Hepatic stellate cell (primary cell): ENCODE data around the gene NDUFA13.
"Not testable (repeated sequence)": the region's sequence is repeated elsewhere in the genome, so short reads cannot be mapped to it uniquely, and the experiment has no call there.

Experiments used
- DNase-seq: peaks from one replicate; pipeline ENCODE4 v3.0.0; 2011; ENCODE audit warnings: low spot score

Gene NDUFA13

GRCh38 chr19:19515642-19516519 lies at the start of gene NDUFA13:
Gene NDUFA13 (plus strand): TSS chr19:19516225. CDS start chr19:19516239, 14 bp downstream.
- DNase-seq = peak; percentile 94

- DNase-seq = no peak
These were observed 47.5 kb upstream of the NDUFA13 start for GRCh38 chr19:19468424-19469050.

- no peak for DNase-seq
These were observed 45.4 kb upstream of the NDUFA13 start for GRCh38 chr19:19470579-19470978.

DNA sequence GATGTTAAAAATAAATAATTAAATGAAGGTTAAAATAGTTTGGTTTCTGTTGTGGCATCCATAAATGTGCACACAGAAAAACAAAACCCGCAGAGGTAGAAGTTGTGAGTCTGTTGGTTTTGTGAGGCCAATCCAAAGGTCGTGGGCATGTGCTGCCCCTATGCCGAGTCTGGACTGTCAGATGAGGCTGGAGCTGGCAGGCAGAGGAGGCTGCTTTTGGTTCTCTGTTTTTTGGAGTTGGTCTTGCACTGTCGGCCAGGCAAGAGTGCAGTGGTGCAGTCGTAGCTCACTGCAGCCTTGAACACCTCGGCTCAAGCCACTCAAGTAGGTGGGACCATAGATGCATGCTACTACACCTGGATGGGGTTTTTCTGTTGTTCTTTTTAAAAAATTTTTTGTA lies 44.3 kb upstream of the NDUFA13 start:
- DNase-seq = no peak

GRCh38 chr19:19472106-19472505 lies 43.9 kb upstream of the NDUFA13 start:
- DNase-seq = not testable (repeated sequence)

GRCh38 chr19:19475015-19475765 lies 40.8 kb upstream of the NDUFA13 start:
- no peak for DNase-seq

DNA sequence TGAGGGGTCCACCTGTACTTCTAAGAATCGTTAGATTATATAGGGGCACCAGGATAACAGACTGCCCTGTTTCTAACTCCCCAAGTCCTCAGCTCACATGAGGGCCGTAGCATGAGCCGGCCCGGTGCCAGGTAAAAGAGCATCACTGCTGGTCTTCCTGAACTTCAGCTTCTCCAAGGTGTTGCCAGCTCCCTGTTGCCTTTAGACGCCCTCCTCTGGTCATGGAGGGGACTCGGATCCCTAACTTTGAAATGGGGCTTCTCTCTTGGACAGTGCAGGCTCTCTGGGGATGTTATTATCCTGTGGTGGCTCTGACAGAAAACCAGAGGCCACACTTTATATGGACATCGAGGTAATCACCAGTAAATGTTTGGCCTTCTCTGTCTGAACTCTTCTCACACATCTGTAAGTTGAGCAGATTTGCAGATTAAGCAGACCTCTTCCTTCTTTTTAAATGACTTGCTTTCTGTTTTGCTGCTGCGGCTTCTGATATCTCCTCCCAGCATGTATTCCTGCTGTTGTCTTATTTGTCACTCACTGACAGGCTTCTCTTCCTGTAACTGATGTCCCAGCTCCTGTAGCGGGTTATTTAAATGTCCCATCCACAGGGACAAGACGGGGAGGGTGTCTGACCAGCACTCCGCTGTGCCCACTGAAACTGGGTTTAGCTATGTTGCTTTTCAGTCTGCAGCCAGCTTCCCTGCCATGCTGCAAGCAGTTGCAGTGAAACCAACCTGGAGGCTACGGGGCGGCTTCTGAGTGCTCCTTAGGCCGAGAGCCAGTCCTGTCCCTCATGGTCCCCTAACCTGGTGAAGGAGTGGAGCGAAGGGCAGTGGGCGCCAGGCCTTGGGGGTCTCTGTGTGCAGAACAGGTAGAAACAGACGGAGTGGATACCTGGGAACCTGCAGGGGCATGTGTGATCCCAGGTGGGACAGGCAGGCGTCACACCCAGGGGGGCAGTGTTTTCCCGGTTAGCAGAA lies 39.9 kb upstream of the NDUFA13 start:
- DNase-seq = no peak

DNA sequence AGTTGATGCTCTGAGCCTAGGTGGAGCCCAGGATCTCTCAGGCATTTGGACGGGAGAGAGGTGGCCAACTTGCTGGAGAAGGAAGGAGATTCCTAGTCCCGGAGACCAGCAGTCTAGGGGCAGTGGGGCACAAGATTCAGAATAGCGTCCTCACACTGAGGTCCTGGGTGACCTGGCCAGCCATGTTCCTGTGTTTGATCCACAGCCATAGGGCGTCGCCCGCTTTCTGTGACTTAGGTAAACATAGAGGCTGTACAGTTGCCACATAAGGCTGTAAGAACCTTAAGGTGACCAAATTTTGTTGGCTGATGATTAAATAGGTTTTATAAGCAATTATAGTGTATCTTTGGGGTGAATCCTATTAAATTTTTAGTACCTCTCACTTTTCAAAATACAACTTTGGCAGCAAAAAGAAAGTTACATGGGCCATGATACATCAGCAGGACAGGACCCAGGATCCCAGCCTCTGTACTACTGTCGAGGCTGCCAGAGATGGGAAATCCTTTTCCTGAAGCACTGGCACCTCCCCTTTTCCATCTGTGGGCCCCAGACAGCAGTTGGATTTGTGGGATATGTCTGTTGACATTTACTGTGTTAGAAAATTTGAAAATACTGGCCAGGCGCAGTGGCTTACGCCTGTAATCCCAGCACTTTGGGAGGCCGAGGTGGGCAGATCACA lies 38.2 kb upstream of the NDUFA13 start:
- no peak for DNase-seq

DNA sequence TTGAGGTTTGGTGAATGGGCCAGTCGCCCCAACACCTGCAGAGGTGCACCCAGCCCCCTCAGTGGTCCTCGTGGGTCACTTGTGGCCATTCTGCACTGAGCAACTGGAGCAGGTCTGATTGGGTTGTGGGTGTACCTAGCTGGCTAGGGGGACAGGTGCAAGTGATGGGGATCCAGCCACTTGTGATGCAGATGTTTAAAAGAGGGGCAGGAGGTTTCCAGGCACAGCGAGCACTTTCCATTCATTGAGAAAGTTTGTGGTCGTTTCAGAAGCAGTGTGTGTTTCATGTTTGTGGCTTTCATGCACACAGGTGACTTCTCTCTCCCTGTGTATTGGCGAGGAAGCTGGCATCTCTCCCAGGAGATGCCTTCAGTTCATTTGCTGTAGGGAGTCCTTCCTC lies 35.3 kb upstream of the NDUFA13 start:
- DNase-seq = no peak

- no peak for DNase-seq
These were observed 33.0 kb upstream of the NDUFA13 start for GRCh38 chr19:19482809-19483596.

DNA sequence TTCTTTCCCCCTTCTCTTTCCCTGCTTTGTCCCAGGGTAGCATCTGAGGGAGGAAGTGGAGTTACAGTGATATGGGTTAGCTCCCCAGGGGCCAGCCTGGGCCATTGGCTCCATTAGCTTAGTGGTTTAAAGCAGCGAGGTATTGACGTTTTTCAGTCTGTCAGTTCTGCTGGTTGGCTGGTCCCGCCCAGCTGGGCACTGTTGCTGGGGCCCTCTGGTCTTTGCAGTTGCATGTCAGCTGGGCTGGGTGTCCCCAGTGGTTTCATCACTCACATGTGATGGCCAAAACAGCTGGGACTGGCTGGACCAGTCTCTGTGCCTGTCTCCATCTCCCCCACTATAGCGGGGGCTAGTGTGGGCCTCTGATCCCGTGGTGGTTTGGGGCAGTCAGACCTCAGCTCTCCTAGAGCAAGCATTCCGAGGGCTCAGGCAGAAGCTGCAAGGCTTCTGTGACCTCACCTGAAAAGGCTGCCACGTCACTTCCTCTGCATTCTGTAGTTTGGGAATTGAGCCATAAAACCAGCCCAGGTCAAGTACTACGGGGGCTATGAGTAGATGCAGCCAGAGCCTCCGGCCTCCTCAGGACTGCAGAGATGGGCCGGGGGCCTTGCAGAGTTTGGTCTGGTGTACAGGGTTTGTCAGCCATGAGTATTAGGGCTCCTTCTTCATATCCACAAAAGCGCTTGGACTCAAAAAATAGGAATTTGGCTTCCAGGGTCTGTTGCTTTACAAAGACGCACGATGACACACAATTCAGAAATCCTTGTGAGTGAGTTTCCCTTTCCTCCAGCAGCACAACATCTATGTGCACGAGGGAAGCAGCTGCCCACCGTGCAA lies 30.6 kb upstream of the NDUFA13 start:
- peak; percentile 77 for DNase-seq

DNA sequence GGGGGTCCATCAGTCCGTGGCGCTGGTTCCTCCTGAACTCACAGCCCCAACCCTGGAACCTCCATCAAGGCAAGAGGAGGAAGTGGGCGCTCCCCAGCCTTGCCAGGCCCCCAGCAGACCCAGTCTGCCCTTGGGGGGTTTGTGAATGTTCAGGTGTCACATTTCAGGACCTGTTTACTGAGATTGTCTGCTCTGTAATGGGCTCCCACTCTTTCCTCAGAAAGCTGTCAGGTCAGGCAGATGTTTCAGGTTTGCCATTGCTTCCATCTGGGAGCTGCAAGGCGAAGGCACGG lies 30.1 kb upstream of the NDUFA13 start:
- DNase-seq = no peak

GRCh38 chr19:19486343-19487076 lies 29.5 kb upstream of the NDUFA13 start:
- DNase-seq = no peak

DNA sequence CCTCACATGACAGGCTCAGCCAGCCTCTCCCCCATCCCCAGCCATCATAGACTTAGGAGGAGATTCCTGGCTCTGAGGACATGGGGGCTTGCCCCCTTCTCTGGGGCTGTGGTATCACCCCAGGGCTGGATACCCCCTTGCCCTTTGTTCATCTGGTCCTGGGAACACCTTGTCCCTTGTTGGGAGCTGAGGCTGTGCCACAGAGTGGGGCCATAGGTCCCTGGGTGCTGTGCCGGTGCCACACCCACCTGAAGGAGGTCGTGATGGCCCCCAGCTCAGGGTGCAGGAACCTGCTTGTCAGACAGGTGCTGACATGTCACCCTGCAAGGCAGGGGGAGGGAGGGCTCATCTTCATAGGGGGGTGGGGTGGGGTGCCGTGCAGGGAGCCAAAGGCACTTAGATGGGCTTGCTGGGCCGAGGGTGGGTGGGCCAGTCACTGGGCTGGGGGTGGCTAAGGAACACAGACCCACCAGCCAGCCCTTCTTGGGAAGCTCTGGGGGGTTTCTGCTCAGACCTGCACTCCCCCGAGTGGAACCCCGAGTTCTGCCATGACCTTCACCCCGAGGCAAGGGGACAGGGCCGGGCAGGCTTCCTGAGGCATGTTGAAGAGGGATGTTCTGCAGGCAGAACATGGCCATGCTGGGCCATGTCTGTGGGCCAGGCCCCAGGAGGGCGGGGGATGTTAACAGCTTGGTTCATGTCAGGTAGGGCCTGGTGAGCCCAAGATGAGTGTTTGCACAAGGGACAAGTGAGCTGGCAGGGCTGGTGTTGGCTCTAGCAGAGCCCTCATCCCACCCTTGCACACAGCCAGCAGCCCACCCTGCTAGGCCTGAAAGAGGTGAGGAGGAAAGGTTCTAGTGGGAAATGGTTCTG lies 28.7 kb upstream of the NDUFA13 start:
- no peak for DNase-seq

- DNase-seq = no peak
These were observed 27.8 kb upstream of the NDUFA13 start for GRCh38 chr19:19487950-19488874.

DNA sequence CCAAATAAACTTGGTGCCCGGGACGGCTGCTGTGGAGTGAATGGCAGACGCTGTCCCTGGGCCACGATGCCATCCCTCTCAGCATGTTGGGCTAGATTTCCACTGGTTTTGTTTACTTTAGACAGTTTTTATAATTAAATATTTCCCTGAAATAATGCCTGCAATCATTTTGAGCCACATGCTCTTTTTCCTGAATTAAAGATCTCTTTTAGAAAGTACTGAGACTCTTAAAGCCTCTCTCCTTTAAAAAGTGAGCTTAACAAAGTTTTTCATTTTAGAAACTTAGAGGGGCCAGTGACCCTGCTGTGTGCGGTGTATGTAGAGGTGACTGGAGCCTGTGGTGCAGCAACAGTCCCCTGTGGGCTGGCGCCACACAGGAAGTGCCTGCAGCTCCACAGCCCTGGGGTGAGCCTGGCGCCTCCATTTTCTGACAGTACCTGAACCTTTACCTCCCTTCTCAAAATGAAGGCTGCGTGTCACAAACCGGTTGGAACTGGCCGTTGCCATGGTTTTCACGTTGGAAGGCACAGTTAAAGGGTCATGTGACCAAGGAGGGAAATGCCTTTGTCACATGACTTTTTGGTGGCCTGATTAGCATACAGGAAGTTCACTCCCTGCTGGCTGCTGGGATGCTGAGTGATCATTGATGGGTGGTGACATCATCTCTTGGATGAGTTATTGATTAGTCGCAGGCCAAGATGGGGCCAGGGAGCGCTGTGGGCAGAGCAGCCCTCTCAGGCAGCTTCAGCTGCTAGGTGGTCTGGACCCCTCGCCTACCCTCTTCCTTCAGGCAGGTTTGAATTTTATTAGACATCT lies 26.9 kb upstream of the NDUFA13 start:
- peak; percentile 96 for DNase-seq
